WI38 (cell line): ENCODE measurements around the gene ABHD6.
"Not testable (repeated sequence)": the region's sequence is repeated elsewhere in the genome, so short reads cannot be mapped to it uniquely, and the experiment has no call there.

Source experiments
- H3K4me3 ChIP-seq: 2 replicates; pipeline ENCODE4 v1.5.1; 2011; ENCODE audit warnings: low read depth, mild to moderate bottlenecking, control low read depth, low read length
- CTCF ChIP-seq: IDR thresholded peaks from 2 replicates; pipeline ENCODE4 v1.5.1; 2012; ENCODE audit warnings: low read depth, mild to moderate bottlenecking, control low read depth, low read length

Gene ABHD6

GRCh38 chr3:58288011-58288728, 50.6 kb downstream of the ABHD6 start:
- TF ChIP-seq CTCF, result no peak

GRCh38 chr3:58288964-58289613, 51.5 kb downstream of the ABHD6 start:
- not testable (repeated sequence) for H3K4me3 ChIP-seq

More at GRCh38 chr3:58288011-58288728, 50.6 kb downstream of the ABHD6 start:
- no peak overlapping the region for H3K4me3 ChIP-seq

DNA sequence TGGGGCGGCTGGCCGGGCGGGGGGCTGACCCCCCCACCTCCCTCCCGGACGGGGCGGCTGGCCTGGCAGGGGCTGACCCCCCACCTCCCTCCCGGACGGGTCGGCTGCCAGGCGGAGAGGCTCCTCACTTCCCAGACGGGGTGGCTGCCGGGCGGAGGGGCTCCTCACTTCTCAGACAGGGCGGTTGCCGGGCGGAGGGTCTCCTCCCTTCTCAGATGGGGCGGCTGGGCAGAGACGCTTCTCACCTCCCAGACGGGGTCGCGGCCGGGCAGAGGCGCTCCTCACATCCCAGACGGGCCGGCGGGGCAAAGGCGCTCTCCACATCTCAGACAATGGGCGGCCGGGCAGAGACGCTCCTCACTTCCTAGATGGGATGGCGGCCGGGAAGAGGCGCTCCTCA, 52.9 kb downstream of the ABHD6 start:
- not testable (repeated sequence) for H3K4me3 ChIP-seq

DNA sequence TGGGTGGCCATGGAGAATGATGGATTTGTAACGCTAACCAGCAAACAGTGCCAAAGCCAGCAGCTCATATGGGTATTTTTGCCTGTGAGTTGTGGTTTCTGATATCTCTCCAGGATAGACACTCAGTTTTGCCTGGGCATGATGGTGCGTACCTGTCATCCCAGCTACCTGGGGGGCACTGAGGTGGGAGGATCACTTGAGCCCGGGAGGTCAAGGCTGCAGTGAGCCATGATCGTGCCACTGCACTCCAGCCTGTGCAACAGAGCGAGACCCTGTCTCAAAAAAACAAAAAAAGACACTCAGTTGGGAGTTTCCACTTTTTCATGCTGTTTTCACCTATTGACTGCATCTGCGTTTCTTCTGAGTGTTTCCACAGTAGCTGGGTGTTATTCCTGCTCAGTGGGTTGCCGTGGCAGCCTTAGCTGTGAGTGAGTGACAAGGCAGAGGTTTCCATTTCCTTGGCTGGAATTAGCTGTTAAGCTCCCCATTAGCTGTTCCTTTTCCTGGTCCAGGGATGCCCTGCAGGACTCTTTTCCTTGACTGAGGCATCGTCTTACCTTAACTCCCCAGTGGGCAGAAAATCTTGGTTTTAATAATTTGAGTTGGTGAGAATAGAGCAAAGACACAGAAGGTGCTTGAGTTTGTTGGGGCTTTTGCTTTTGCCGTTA, 54.2 kb downstream of the ABHD6 start:
- TF ChIP-seq CTCF, result no peak
- H3K4me3 ChIP-seq, result no peak overlapping the region

DNA sequence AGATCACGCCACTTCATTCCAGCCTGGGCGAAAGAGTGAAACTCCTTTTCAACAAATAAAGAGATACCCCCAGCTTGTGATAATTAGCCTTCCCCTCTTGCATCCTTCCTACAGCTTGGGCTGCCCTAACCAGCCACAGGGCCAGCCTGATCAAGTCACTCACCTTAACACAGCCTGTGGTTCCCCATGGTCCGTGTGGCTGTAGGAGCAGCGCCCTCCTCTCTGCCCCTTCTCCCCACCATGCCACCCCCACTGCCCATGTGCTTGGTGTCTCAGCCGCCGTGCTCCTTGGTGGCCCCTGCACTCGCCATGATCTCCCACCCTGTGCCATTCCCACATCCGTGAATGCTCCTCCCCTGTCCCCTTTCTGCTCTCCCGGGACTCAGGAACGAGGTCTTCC, 55.3 kb downstream of the ABHD6 start:
- no peak for TF ChIP-seq CTCF
- H3K4me3 ChIP-seq, result no peak overlapping the region

- no peak for TF ChIP-seq CTCF
- H3K4me3 ChIP-seq, result no peak overlapping the region
These were observed 55.9 kb downstream of the ABHD6 start for GRCh38 chr3:58293516-58293915.

- no peak for TF ChIP-seq CTCF
These were observed 58.7 kb downstream of the ABHD6 start for GRCh38 chr3:58296269-58296668.

GRCh38 chr3:58296843-58297242, 59.3 kb downstream of the ABHD6 start:
- TF ChIP-seq CTCF, result no peak
- no peak overlapping the region for H3K4me3 ChIP-seq

More at GRCh38 chr3:58296269-58296668, 58.7 kb downstream of the ABHD6 start:
- H3K4me3 ChIP-seq, result no peak overlapping the region
